22Rv1 (cell line): ENCODE data around the gene PLCB1.
A peak's percentile ranks its signal among the peaks of the same experiment; 100 is the strongest.

Experiments
- H3K27ac ChIP-seq: fragments of 450-650 bp; 2 replicates; pipeline ENCODE4 v1.5.1; 2017
- ZFX ChIP-seq: fragments of 450-650 bp; IDR thresholded peaks from 2 replicates; pipeline ENCODE4 v1.6.1; 2017; ENCODE audit warnings: antibody characterized with exemption, borderline replicate concordance
- TF ChIP-seq, protein P1 (sequence below): fragments of 450-650 bp; IDR thresholded peaks from 2 replicates; pipeline ENCODE4 v1.5.1; 2017; ENCODE audit warnings: mild to moderate bottlenecking

PLCB1 gene

DNA sequence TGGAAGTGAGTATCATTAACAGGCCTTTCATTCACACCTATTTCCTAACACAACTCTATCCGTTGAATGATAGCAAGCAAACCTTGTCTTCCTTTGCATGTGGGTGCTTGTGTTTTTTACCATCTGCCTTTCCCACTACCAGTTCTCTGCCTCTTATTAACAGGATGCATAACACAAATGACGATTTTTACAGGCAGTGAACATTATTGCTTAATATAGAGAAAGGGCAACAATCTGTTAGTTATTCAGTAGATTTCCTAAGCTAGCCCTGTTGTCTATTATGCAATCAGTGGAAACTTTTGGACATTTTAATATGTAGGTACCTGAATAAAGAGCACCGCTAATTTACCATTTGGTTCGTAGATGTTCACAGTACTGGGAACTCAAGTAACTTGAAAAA lies 588.0 kb downstream of the PLCB1 start:
- TF ChIP-seq, protein P1, sequence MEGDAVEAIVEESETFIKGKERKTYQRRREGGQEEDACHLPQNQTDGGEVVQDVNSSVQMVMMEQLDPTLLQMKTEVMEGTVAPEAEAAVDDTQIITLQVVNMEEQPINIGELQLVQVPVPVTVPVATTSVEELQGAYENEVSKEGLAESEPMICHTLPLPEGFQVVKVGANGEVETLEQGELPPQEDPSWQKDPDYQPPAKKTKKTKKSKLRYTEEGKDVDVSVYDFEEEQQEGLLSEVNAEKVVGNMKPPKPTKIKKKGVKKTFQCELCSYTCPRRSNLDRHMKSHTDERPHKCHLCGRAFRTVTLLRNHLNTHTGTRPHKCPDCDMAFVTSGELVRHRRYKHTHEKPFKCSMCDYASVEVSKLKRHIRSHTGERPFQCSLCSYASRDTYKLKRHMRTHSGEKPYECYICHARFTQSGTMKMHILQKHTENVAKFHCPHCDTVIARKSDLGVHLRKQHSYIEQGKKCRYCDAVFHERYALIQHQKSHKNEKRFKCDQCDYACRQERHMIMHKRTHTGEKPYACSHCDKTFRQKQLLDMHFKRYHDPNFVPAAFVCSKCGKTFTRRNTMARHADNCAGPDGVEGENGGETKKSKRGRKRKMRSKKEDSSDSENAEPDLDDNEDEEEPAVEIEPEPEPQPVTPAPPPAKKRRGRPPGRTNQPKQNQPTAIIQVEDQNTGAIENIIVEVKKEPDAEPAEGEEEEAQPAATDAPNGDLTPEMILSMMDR = no peak
- no peak for TF ChIP-seq ZFX

DNA sequence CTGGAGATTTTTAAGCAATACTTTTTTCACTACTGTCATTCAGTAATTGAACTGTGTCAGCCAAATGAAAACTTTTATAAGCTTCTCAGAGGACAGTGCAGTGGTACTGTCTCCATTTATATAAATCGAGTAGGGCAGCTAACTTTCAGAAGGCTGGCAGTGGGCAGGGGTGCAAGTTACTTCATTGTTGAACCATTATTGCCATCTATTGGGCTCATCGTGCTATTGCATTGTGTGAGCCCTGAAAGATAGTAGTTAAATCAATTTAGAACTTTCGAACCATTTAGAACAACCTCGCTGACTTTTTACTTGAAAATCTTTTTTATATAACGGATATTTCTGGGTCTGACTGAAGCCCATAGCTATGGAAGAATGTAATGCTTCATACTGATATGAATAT lies 589.0 kb downstream of the PLCB1 start:
- H3K27ac ChIP-seq = no peak overlapping the region
- TF ChIP-seq, protein P1 = peak; percentile 78
- no peak for TF ChIP-seq ZFX

More for the DNA sequence above, 588.0 kb downstream of the PLCB1 start:
- no peak overlapping the region for H3K27ac ChIP-seq

DNA sequence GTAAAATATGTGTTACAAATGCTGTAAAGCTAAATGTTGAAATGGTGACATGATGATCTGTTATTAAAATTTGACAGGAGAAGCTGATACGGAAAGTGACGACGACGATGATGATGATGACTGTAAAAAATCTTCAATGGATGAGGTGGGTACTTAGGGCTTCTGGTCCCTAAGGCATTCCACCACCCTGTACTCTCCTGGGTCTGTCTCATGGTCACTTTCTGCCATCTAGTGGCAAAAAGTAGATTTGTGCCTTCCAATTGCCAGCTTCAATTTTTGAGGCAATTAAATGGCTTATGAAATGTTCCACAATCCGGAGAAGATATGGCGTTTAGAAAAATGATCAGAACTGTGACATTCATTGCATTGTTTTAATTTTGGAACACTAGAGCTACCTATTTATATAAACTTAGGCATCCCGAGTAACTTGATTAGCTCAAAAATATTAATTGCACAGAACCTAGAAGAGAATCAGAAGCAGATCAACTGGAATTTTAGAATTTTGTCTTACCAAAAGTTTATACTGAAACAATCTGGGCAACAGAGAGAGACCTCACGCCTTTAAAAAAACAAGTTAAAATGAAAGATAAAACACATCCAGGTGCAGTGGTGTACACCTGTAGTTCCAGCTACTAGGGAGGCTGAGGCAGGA lies 590.3 kb downstream of the PLCB1 start:
- H3K27ac ChIP-seq = no peak overlapping the region
- TF ChIP-seq, protein P1 = peak; percentile 85
- no peak for TF ChIP-seq ZFX

DNA sequence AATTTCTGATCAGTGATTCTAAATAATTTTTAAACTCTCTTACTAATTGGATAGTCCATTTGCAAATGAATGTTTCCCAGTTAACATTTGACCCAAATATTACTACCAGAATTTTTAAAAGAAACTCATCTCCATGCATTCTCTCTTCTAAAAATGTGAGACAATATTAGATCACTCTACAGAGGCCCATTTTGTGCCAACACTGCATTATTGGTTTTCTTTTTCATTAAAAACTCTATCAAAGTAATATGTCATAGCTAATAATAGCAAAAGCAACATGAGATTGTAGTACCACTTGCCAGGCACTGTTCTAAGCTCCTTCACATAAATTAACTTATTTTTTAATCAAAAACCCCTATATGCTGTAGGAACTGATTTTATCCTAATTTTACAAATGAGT lies 591.2 kb downstream of the PLCB1 start:
- TF ChIP-seq, protein P1 = no peak
- no peak for TF ChIP-seq ZFX
- no peak overlapping the region for H3K27ac ChIP-seq

DNA sequence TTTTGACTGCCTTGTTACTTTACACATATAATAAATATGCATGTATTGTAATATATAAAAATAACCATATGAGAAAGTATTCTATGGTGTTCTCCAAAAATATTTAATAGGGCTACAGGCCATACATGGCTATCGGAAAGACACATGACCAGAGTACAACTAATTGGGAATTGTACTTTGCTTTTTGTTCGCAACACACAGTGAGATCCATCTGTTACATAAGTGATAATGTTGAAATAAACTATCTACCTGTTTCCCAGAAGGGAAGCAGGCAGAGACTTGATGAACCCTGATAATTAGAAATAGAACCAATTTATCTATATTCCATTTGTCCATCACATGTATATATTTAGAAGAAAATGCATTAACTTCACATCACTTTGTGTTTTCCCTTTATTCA lies 592.8 kb downstream of the PLCB1 start:
- TF ChIP-seq ZFX = no peak
- TF ChIP-seq, protein P1 = no peak
- no peak overlapping the region for H3K27ac ChIP-seq

DNA sequence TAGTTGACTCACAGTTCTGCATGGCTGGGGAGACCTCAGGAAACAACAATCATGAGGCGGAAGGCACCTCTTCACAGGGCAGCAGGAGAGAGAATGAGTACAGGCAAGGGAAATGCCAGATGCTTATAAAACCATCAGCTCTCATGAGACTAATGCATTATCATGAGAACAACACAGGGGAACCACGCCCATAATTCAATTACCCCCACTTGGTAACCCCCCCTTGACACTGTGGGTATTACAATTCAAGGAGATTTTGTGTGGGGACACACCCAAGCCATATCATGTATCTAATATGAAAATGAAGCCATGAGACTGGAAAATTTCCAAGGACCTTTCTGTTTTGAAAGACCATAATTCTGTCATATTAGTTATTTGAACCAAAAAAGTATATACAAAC lies 594.4 kb downstream of the PLCB1 start:
- TF ChIP-seq, protein P1 = no peak
- no peak for TF ChIP-seq ZFX

DNA sequence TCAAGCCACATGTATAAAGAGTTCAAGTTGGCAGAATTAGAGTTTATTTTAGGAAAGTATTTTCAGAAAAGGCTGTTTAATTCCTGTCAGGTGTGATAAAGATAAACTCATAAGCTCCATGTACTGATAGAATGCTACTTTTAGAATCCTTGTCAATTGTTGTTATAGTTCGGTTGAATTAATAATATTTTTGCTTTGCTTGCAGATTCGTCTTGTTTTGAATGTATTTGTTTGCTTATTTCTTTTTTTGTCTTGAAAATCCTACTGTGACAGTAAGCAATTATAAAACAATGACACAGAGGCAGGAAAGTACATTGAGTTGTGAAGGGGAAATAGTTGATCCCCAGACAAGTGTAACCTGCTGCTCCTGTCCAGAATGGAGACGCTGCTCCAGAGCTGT lies 602.9 kb downstream of the PLCB1 start:
- TF ChIP-seq, protein P1 = no peak
- TF ChIP-seq ZFX = no peak
- no peak overlapping the region for H3K27ac ChIP-seq

More for the DNA sequence above, 594.4 kb downstream of the PLCB1 start:
- H3K27ac ChIP-seq = no peak overlapping the region
